Choroid plexus epithelial cell (primary cell): ENCODE data around the gene SLC2A4RG.

Source experiments
- DNase-seq: peaks from one replicate; pipeline ENCODE4 v3.0.0-alpha.2; 2010; ENCODE audit warnings: low read depth
- H3K4me3 ChIP-seq: 2 replicates; pipeline ENCODE4 v1.5.1; 2011; ENCODE audit warnings: low read depth, mild to moderate bottlenecking, control low read depth, low read length, moderate library complexity
- TF ChIP-seq, protein P1 (sequence below): conservative IDR thresholded peaks from 2 replicates; pipeline ENCODE4 v1.5.1; 2011; ENCODE audit warnings: low read depth, mild to moderate bottlenecking, control low read depth, inconsistent platforms, low read length, moderate library complexity

Gene SLC2A4RG

DNA sequence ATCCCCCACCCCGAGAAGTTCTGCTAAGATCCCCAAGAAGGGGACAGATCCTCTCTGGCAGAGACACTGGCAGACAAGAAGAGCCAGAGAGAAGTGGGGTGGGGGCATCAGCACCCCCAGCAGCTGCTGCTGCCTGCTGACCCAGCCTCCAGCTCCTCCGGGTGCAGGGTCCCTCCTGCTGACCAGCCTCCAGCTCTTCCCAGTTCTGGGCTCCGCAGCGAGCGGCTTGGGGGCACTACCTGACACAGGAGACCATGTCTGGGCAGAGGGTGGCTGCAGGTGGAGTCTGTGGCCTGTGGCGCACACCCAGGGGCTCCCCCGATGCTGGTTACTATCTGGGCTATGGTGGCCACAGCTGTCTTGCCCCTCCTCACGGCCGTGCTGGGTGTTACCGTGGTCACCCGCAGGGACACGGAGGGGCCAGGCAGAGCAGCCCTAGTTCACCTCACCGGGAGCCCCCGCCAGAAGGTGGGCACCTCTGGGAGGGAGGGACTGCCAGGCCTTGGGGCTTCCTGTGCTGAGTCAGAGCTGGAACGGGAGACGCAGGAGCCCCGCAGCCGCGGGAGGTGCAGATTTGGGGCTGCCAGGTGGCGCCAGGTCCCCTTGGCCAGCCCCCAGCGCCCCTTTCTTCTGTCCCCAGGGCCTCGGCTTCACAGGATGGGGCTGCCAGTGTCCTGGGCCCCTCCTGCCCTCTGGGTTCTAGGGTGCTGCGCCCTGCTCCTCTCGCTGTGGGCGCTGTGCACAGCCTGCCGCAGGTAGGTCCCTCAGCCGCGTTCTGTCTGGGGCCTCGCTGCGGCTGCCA lies 2.5 kb upstream of the SLC2A4RG start:
- no peak for DNase-seq
- no peak overlapping the region for H3K4me3 ChIP-seq
- TF ChIP-seq, protein P1, sequence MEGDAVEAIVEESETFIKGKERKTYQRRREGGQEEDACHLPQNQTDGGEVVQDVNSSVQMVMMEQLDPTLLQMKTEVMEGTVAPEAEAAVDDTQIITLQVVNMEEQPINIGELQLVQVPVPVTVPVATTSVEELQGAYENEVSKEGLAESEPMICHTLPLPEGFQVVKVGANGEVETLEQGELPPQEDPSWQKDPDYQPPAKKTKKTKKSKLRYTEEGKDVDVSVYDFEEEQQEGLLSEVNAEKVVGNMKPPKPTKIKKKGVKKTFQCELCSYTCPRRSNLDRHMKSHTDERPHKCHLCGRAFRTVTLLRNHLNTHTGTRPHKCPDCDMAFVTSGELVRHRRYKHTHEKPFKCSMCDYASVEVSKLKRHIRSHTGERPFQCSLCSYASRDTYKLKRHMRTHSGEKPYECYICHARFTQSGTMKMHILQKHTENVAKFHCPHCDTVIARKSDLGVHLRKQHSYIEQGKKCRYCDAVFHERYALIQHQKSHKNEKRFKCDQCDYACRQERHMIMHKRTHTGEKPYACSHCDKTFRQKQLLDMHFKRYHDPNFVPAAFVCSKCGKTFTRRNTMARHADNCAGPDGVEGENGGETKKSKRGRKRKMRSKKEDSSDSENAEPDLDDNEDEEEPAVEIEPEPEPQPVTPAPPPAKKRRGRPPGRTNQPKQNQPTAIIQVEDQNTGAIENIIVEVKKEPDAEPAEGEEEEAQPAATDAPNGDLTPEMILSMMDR = no peak

DNA sequence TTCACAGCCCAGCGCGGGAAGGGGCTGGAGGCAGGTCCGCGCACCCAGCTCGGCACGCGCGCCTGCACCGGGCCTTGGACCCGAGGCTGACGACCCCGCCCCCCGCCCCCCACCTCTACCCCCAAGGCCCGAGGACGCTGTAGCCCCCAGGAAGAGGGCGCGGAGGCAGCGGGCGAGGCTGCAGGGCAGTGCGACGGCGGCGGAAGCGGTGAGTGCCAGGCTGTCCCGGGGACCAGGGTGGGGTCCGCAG lies 2.0 kb upstream of the SLC2A4RG start:
- no peak overlapping the region for H3K4me3 ChIP-seq
- DNase-seq = no peak
- TF ChIP-seq, protein P1 = no peak

DNA sequence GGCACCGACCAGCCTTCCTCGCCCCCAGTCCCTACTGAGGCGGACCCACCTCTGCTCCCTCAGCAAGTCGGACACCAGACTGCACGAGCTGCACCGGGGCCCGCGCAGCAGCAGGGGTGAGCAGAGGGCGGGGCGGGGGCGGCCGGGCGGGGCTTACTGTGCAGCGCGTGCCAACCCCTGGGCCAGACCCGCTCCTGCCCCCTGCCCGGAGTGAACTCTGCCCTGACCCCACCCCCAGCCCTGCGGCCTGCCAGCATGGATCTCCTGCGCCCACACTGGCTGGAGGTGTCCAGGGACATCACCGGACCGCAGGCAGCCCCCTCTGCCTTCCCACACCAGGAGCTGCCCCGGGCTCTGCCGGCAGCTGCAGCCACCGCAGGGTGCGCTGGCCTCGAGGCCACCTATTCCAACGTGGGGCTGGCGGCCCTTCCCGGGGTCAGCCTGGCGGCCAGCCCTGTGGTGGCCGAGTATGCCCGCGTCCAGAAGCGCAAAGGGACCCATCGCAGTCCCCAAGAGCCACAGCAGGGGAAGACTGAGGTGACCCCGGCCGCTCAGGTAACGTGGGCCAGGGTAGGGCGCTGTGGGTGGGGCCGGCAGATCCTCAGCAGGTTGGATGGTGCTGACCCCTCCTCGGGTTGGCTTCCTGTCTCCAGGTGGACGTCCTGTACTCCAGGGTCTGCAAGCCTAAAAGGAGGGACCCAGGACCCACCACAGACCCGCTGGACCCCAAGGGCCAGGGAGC lies 1.5 kb upstream of the SLC2A4RG start:
- no peak overlapping the region for H3K4me3 ChIP-seq
- TF ChIP-seq, protein P1 = no peak
- no peak for DNase-seq

DNA sequence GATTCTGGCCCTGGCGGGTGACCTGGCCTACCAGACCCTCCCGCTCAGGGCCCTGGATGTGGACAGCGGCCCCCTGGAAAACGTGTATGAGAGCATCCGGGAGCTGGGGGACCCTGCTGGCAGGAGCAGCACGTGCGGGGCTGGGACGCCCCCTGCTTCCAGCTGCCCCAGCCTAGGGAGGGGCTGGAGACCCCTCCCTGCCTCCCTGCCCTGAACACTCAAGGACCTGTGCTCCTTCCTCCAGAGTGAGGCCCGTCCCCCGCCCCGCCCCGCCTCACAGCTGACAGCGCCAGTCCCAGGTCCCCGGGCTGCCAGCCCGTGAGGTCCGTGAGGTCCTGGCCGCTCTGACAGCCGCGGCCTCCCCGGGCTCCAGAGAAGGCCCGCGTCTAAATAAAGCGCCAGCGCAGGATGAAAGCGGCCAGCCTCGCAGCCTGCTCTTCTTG lies 868 bp upstream of the SLC2A4RG start:
- H3K4me3 ChIP-seq = peak overlapping the region; percentile 52
- DNase-seq = peak; percentile 30
- TF ChIP-seq, protein P1 = no peak

DNA sequence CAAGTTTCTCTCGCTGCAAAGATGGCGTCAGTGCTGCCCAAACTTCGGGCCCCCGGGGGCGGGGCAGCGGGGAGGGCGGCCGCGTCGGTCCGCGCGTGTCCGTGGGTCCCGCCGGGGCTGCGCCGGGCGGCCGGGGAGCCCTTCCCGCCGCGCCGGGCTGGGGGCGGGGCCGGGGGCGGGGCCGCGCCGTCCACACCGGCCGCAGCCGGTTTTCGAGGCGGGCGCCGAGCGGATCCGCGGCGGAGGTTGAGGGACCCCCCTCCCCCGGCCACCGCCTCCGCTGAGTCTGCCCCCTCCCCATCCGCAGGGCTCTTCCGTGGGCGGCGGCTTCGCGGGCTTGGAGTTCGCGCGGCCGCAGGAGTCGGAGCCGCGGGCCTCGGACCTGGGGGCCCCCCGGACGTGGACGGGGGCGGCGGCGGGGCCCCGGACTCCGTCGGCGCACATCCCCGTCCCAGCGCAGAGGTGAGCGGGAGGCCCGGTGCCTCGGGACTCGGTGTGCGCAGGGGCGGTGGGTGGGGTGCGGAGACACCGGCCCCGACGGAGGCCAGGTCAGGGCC lies 572 bp downstream of the SLC2A4RG start:
- peak; percentile 31 for DNase-seq
- H3K4me3 ChIP-seq = peak overlapping the region; percentile 69
- TF ChIP-seq, protein P1 = no peak

DNA sequence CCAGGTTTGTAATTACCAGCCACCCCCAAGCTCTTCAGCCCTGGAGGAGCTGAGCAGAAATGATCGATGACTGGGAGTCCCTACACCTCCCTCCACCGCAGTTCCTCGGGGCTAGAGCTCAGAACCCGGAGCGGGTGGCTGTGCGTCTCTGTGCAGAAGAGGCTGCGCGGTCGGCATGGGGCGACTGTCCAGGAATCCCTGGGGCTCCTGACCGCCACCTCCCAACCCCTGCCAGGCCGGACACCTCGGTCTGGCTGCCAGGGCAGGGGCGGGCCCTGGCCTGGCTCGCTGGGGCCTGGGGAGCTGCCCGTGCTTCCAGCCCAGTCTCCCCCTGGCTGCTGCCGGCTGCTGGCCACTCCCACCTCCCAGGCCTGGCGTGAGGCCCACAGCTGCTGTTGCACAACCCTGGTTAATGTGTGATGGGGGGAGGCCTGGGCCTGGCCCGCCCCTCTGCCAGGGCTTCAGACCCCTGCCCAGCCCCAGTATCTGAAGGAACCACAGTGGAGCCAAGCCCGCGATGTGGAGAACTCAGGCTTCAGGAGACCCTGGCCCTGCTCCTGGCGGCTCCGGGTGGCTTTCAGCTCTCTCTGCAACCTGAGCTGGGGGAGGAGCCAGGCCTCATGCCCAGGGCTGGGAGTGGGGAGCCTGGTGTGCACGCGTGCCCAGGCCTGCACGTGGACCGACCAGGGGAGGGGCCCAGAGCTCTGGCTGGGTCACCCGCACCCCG lies 1.2 kb downstream of the SLC2A4RG start:
- peak; percentile 91 for DNase-seq
- TF ChIP-seq, protein P1 = peak; percentile 42
- H3K4me3 ChIP-seq = peak overlapping the region; percentile 69
